Measurements from ENCODE around the gene SSX5.
"Not testable (repeated sequence)": the region's sequence is repeated elsewhere in the genome, so short reads cannot be mapped to it uniquely, and the experiment has no call there.

SSX5 gene, protein sequence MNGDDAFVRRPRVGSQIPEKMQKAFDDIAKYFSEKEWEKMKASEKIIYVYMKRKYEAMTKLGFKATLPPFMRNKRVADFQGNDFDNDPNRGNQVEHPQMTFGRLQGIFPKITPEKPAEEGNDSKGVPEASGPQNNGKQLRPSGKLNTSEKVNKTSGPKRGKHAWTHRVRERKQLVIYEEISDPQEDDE

GRCh38 chrX:48196745-48197201, at the start of gene SSX5:
Gene SSX5 (minus strand): TSS chrX:48196795. CDS start chrX:48195358, 1,437 bp downstream.
- FAIRE-seq (no peak), DNase-seq (ENCODE audit: insufficient read length, low spot score) (no peak)

GRCh38 chrX:48224196-48224595, 27.6 kb upstream of the SSX5 start:
- not testable (repeated sequence) for FAIRE-seq; DNase-seq (ENCODE audit: insufficient read length, low spot score)

DNA sequence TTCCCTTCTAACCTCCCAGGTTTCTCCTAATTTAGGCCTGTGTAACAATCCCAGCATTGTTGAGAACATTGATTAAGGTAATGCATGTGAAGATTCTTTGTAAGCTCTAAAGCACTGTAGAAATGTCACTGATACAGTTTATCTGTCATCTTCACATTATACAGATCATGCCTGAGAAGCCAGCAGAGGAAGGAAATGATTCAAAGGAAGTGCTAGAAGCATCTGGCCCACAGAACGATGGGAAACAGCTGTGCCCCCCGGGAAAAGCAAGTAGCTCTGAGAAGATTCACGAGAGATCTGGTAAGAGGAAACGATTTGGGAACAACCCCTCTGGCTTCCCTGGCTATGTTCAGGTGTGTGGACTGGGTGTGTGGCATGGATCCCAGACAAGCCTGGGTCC, 17.7 kb upstream of the SSX5 start:
- DNase-seq (ENCODE audit: insufficient read length, low spot score): not testable (repeated sequence)

DNA sequence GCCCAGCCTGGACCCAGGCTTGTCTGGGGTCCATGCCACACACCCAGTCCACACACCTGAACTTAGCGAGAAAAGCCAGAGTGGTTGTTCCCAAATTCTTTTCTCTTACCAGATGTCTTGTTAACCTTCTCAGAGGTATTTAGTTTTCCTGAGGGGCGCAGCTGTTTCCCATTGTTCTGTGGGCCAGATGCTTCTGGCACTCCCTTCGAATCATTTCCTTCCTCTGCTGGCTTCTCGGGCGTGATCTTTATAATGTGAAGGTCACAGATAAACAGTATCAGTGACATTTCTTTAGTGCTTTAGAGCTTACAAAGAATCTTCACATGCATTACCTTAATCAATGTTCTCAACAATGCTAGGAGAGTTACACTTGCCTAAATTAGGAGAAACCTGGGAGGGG, 6.6 kb downstream of the SSX5 start:
- not testable (repeated sequence) for DNase-seq (ENCODE audit: insufficient read length, low spot score); FAIRE-seq

More for the DNA sequence above, 17.7 kb upstream of the SSX5 start:
- not testable (repeated sequence) for FAIRE-seq

DNA sequence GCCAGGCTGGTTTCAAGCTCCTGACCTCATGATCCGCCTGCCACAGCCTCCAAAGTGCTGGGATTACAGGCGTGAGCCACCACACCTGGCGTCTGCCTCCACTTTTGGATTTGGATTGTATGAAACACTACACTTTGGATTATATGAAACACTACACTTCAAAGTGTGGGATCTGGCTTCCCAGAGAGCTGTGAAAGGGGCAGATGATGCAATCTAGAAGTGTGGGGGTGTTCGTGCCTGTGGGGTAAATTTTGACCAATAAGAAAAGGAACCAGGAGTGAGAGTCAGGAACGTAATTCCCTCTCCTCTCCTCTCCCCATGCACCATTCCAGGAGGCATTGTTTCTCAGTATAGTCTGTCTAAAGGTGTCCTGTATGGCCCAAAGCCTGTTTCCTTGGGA, 14.7 kb downstream of the SSX5 start:
- not testable (repeated sequence) for DNase-seq (ENCODE audit: insufficient read length, low spot score); FAIRE-seq

DNA sequence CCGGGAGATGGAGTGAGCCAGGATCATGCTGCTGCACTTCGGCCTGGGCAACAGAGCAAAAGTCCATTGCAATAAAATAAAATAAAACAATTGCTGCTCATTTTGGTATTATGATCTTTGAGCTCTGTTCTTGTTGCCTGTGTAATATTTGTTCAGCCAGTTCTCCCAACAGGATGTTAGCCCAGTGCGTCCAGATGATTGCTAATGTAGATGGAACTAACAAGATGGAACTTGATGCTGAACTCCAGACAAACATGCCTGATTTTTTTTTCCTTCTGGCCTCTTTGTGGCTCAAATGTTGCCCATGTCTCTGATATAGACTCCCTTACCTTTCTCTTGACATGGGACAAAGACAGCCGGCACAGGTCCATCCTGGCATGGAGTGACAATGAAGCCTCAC, 15.8 kb downstream of the SSX5 start:
- DNase-seq (ENCODE audit: insufficient read length, low spot score) (no peak), FAIRE-seq (no peak)

DNA sequence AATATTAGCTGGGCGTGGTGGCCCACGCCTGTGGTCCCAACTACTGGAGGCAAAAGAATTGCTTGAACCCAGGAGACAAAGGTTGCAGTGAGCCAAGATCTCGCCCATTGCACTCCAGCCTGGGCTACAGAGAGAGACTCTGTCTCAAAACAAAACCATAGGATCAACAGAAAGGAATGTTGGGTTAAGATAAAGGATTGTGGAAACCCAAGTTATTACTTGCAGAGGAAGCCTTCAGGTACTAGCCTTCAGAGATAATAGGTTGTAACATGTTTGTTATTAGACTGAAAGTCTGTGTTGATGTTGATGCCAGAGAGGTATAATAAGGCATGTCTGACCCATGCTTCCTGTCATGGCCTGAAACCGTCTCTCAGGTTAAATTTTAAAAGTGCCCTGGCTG, 16.9 kb downstream of the SSX5 start:
- no peak for DNase-seq (ENCODE audit: insufficient read length, low spot score)
- FAIRE-seq: no peak

DNA sequence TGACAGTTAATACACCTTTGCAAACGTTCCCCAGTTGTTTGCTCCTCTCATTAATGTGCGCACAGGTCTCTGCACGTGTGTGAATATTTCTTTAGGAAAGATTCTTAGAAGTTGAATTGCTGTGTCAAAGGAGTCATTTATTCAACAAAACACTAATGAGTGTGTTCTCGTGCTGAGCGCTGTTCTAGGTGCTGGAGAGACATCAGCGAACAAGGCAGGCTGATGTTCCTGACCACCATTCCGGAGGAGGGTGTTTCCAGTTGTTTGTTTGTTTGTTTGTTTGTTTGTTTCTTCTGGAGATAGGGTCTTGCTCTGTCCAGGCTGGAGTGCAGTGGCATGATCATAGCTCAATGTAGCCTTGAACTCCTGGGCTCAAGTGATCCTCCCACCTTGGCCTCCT, 30.3 kb downstream of the SSX5 start:
- not testable (repeated sequence) for DNase-seq (ENCODE audit: insufficient read length, low spot score); FAIRE-seq

- DNase-seq (ENCODE audit: insufficient read length, low spot score) (no peak), FAIRE-seq (no peak)
These were observed 31.4 kb downstream of the SSX5 start for GRCh38 chrX:48165241-48165640.

GRCh38 chrX:48156014-48156413, 40.6 kb downstream of the SSX5 start:
- no peak for DNase-seq (ENCODE audit: insufficient read length, low spot score)
- no peak for FAIRE-seq

DNA sequence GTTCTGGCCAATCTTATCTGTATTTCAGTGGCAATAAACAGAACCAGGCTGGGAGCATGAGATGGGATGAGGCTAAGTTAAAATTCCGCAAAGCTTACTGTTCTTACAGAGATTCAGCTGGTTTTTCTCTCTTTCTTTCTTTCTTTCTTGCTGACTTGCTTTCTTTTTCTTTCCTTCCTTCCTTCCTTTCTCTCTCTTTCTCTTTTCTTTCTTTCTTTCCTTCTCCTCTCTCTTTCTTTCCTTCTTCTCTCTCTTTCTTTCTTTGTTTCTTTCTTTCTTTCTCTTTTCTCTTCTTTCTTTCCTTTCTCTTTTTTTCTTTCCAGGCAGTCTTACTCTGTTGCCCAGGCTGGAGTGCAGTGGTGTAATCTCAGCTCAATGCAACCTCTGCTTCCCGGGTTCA, 41.8 kb downstream of the SSX5 start:
- no peak for DNase-seq (ENCODE audit: insufficient read length, low spot score)
- FAIRE-seq: no peak

DNA sequence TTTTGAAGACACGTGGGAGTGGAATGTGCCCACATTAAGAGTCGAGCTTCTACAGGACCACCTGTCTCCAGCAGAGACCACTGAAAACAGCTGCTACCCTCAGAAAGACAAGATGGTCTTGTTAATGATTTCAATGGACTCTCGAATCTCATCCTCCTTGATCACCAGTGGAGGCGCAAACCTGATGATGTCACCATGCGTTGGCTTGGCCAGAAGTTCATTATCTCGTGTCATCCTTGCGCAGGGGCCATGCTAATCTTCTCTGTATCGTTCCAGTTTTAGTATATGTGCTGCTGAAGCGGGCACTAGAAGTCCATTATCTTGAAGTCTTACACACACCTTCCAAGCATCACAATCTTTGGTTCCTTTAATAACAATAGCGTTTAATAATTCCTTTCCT, 42.8 kb downstream of the SSX5 start:
- FAIRE-seq (no peak), DNase-seq (ENCODE audit: insufficient read length, low spot score) (no peak)

DNA sequence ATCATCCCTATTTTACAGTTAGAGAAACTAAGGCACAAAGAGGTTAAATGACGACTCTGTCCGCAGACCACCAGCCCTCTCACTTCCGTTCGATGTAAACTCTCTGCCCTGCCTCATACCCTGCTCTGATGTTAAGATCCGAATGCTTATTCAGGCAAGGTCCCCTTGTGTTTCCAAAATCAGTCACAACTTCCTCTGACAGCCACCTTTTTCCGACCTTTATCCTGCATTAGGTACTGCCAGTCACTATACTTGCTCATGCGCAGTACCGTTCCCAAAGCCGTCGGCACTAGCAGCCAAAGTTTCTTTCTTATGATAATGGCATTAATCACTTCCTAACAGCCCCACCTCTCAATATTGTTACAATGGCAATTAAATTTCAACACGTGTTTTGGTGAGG, 53.9 kb downstream of the SSX5 start:
- FAIRE-seq; DNase-seq (ENCODE audit: insufficient read length, low spot score): not testable (repeated sequence)

- FAIRE-seq: not testable (repeated sequence)
These were observed 54.6 kb downstream of the SSX5 start for GRCh38 chrX:48141810-48142508.

DNA sequence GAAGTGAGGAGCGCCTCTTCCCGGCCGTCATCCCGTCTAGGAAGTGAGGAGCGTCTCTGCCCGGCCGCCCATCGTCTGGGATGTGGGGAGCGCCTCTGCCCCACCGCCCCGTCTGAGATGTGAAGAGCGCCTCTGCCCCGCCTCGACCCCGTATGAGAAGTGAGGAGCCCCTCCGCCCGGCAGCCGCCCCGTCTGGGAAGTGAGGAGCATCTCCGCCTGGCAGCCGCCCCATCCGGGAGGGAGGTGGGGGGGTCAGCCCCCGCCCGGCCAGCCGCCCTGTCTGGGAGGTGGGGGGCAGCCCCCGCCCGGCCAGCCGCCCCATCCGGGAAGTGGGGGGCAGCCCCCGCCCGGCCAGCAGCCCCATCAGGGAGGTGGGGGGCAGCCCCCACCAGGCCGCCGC, 57.5 kb downstream of the SSX5 start:
- FAIRE-seq; DNase-seq (ENCODE audit: insufficient read length, low spot score): not testable (repeated sequence)

More at GRCh38 chrX:48141810-48142508, 54.6 kb downstream of the SSX5 start:
- DNase-seq (ENCODE audit: insufficient read length, low spot score): not testable (repeated sequence)

All from HTR-8/SVneo (cell line).